Panc1 (cell line): Measurements from ENCODE around the gene SGCA. TPM values are rescaled to one million over a fixed set of nuclear protein-coding genes. Genes with fewer than 3 reads are reported as not detected.

ENCODE experiments used
- ATAC-seq: fragments of 200-7000 bp; cut with Tn5 transposase; 2 replicates; pipeline ENCODE4 v1.9.1; 2020; ENCODE audit warnings: mild to moderate bottlenecking, moderate library complexity
- BruUV-seq: library from RNA; stranded (reverse); fragments of 400-500 nt; replicated peaks from 2 replicates; lab custom pipeline; 2021; lab: Mats Ljungman, UMichigan
- CTCF ChIA-PET: fragments of 300-600 bp; sonication (Branson Sonifier 250); formaldehyde crosslinking; loops from one replicate; lab custom pipeline; 2022; ENCODE audit warnings: antibody characterized with exemption; lab: Charles Lee
- POLR2A ChIA-PET: fragments of 300-600 bp; sonication (Branson Sonifier 250); formaldehyde crosslinking; loops from one replicate; lab custom pipeline; 2022; ENCODE audit warnings: antibody characterized with exemption; lab: Charles Lee
- DNase-seq: peaks from one replicate; pipeline ENCODE4 v3.0.0-alpha.2; 2010; ENCODE audit warnings: low read depth, low spot score
- H3K27ac ChIP-seq: 2 replicates; pipeline ENCODE4 v1.5.1; 2011; ENCODE audit warnings: mild to moderate bottlenecking, low read length, inconsistent platforms
- H3K27me3 ChIP-seq: fragments of 200-500 bp; sonication (Bioruptor generic); 2 replicates; pipeline ENCODE4 v1.6.0; 2014; ENCODE audit warnings: low read length, inconsistent platforms; ENCODE audit not compliant: control insufficient read depth, insufficient read depth
- H3K36me3 ChIP-seq: fragments of 200-500 bp; sonication (Bioruptor generic); 2 replicates; pipeline ENCODE4 v1.5.1; 2014; ENCODE audit warnings: inconsistent platforms, mild to moderate bottlenecking, low read length, moderate library complexity; ENCODE audit not compliant: control insufficient read depth, insufficient read depth
- H3K4me1 ChIP-seq: 2 replicates; pipeline ENCODE4 v1.5.1; 2011; ENCODE audit warnings: inconsistent platforms, mild to moderate bottlenecking, low read length, moderate library complexity; ENCODE audit not compliant: control insufficient read depth, insufficient read depth
- H3K4me3 ChIP-seq, 2 experiments: 2 replicates each; pipeline ENCODE4 v1.5.1; 2011 to 2012; ENCODE audit warnings: low read depth in 2 of 2, low read length in 2 of 2, mild to moderate bottlenecking in 2 of 2, inconsistent platforms in 1 of 2, moderate library complexity in 1 of 2
- H3K9me3 ChIP-seq: fragments of 200-500 bp; sonication (Bioruptor generic); 2 replicates; pipeline ENCODE4 v1.5.1; 2014; ENCODE audit warnings: low read depth, mild to moderate bottlenecking, inconsistent platforms, low read length, moderate library complexity; ENCODE audit not compliant: control insufficient read depth, insufficient read depth
- POLR2AphosphoS5 ChIP-seq: IDR thresholded peaks from 2 replicates; pipeline ENCODE4 v1.6.1; 2012; ENCODE audit warnings: mild to moderate bottlenecking, low read depth, low read length, moderate library complexity
- SIN3A ChIP-seq: IDR thresholded peaks from 2 replicates; pipeline ENCODE4 v1.6.1; 2012; ENCODE audit warnings: low read depth, mild to moderate bottlenecking, low read length, moderate library complexity, borderline replicate concordance; ENCODE audit not compliant: insufficient read depth
- TCF7L2 ChIP-seq: IDR thresholded peaks from 2 replicates; pipeline ENCODE4 v1.6.1; 2011; ENCODE audit warnings: mild to moderate bottlenecking, low read depth, low read length, inconsistent platforms
- in situ Hi-C: cut with HindIII; loops from 2 replicates; pipeline ENCODE4 v1.10.0; 2016; ENCODE audit warnings: low sequenced_read_pairs, low pct_unique_long_range_greater_than_20kb
- intact Hi-C: fragments of 100-400 bp; cut with micrococcal nuclease; formaldehyde crosslinking; loops from one replicate; pipeline ENCODE4 v1.10.0; 2022; ENCODE audit not compliant: unreplicated experiment
- total RNA-seq: library from RNA; stranded (reverse); gene quantifications from one replicate; pipeline ENCODE4 v1.2.1, GENCODE V29; 2021; ENCODE audit not compliant: unreplicated experiment
- TF ChIP-seq, protein P1 (sequence below): fragments of 450-650 bp; IDR thresholded peaks from 2 replicates; pipeline ENCODE4 v1.5.1; 2017; ENCODE audit warnings: mild to moderate bottlenecking
- TF ChIP-seq, protein P2 (sequence below), 2 experiments: IDR thresholded peaks; 2 replicates each; pipeline ENCODE4 v1.6.1; 2011 to 2012; ENCODE audit warnings: low read depth in 2 of 2, control low read depth in 1 of 2, low read length in 1 of 2, mild to moderate bottlenecking in 1 of 2, moderate library complexity in 1 of 2; ENCODE audit not compliant: insufficient read depth in 1 of 2

Gene SGCA
- total RNA-seq, 1 experiment from 2014 or later, result not detected

GRCh38 chr17:50130559-50131305 lies 35.1 kb upstream of the SGCA start:
- CTCF ChIA-PET, result interaction anchor here (0.6 to 1.5 kb wide), 4 partner anchors 15 to 202 kb away, joined by 3 to 9 read pairs (median 6); no protein-coding TSS in a partner anchor
- TF ChIP-seq TCF7L2 (no peak), SIN3A (no peak), POLR2AphosphoS5 (no peak)
- TF ChIP-seq, protein P1, sequence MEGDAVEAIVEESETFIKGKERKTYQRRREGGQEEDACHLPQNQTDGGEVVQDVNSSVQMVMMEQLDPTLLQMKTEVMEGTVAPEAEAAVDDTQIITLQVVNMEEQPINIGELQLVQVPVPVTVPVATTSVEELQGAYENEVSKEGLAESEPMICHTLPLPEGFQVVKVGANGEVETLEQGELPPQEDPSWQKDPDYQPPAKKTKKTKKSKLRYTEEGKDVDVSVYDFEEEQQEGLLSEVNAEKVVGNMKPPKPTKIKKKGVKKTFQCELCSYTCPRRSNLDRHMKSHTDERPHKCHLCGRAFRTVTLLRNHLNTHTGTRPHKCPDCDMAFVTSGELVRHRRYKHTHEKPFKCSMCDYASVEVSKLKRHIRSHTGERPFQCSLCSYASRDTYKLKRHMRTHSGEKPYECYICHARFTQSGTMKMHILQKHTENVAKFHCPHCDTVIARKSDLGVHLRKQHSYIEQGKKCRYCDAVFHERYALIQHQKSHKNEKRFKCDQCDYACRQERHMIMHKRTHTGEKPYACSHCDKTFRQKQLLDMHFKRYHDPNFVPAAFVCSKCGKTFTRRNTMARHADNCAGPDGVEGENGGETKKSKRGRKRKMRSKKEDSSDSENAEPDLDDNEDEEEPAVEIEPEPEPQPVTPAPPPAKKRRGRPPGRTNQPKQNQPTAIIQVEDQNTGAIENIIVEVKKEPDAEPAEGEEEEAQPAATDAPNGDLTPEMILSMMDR, result no peak
- TF ChIP-seq, protein P2, sequence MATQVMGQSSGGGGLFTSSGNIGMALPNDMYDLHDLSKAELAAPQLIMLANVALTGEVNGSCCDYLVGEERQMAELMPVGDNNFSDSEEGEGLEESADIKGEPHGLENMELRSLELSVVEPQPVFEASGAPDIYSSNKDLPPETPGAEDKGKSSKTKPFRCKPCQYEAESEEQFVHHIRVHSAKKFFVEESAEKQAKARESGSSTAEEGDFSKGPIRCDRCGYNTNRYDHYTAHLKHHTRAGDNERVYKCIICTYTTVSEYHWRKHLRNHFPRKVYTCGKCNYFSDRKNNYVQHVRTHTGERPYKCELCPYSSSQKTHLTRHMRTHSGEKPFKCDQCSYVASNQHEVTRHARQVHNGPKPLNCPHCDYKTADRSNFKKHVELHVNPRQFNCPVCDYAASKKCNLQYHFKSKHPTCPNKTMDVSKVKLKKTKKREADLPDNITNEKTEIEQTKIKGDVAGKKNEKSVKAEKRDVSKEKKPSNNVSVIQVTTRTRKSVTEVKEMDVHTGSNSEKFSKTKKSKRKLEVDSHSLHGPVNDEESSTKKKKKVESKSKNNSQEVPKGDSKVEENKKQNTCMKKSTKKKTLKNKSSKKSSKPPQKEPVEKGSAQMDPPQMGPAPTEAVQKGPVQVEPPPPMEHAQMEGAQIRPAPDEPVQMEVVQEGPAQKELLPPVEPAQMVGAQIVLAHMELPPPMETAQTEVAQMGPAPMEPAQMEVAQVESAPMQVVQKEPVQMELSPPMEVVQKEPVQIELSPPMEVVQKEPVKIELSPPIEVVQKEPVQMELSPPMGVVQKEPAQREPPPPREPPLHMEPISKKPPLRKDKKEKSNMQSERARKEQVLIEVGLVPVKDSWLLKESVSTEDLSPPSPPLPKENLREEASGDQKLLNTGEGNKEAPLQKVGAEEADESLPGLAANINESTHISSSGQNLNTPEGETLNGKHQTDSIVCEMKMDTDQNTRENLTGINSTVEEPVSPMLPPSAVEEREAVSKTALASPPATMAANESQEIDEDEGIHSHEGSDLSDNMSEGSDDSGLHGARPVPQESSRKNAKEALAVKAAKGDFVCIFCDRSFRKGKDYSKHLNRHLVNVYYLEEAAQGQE (IDR thresholded peaks at IDR 0.05; ENCODE audit: insufficient read depth in 1 of 2, low read depth in 2 of 2, low read length in 1 of 2), result no peak
- POLR2A ChIA-PET, result interaction anchor here (0.6 kb wide), 1 partner anchor 8 kb away, joined by 4 read pairs; no protein-coding TSS in a partner anchor
- H3K36me3 ChIP-seq, result no peaks in the 10 kb centered on the region; the same call in 1 of the 2 replicates
- BruUV-seq, result no TSS peak
- peak overlapping the region; percentile 45 to 56; a peak in 3 of 4 replicates for H3K4me3 ChIP-seq
- H3K9me3 ChIP-seq, result no peaks in the 10 kb centered on the region
- DNase-seq (no peak), ATAC-seq (peak; percentile 5; the same call in 1 of the 2 replicates)
- intact Hi-C loops (no loop called here), in situ Hi-C loops (no loop called here)
- H3K27ac ChIP-seq, result no peak overlapping the region
- peaks cover 26% of the 10 kb centered on the region for H3K4me1 ChIP-seq
- no peaks in the 10 kb centered on the region for H3K27me3 ChIP-seq

DNA sequence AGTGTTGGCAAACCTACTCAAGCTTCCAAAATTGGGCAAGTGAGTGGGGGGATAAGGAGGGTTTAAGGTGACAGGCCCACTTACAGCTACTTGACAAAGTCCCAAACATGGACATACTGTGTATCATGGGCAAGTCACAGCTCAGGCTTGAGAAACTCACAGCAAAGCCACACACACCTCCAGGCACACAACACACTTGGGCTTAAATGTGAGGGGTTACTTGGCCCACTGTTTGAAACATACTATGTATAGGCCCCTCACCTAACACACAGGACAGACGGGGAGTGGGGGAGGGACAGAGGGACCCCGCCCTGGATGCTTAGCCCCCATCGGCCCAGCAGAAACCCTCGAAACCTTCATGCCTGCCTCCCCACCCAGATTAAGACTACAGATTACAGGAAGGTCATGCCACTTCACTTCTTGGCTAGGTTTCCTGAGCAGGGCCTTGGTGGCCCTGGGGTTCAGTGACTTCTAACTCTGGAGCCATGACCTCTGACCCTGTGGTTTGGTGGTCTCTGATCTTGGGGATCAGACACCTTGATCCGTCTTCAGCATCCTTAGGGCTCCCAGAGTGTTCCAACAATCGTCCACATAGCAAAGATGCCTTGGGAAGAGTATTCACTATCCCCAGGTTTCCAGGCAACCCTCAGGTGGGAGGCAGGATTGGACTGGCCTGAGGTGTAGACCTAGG lies 33.6 kb upstream of the SGCA start:
- ChIA-PET POLR2A (interaction anchor here (0.6 to 1.1 kb wide), 4 partner anchors 9 to 224 kb away, joined by 3 read pairs; no protein-coding TSS in a partner anchor), CTCF (interaction anchor here (1.1 kb wide), 1 partner anchor 38 kb away, joined by 4 read pairs; no protein-coding TSS in a partner anchor)
- Histone ChIP-seq H3K27me3 (no peaks in the 10 kb centered on the region), H3K9me3 (no peaks in the 10 kb centered on the region), H3K4me1 (peaks cover 26% of the 10 kb centered on the region), H3K4me3 (no peak overlapping the region), H3K36me3 (no peaks in the 10 kb centered on the region; the same call in 1 of the 2 replicates), H3K27ac (no peak overlapping the region)
- intact Hi-C loops, result no loop called here
- in situ Hi-C loops, result no loop called here
- DNase-seq (no peak), ATAC-seq (no peak)
- peak; percentile 24; the same call in 1 of the 2 replicates for TF ChIP-seq POLR2AphosphoS5
- TF ChIP-seq, protein P1, result no peak
- no TSS peak for BruUV-seq
